OCI-LY7 (cell line): ENCODE results near the gene CEP112.

ENCODE experiments used
- EZH2phosphoT487 ChIP-seq: fragments of 200-600 bp; sonication (generic); IDR thresholded peaks from 2 replicates; pipeline ENCODE4 v1.6.1; 2018; ENCODE audit warnings: low read depth, borderline replicate concordance, mild to moderate bottlenecking, mixed run types, antibody characterized with exemption, low read length, moderate library complexity, mixed read lengths
- TF ChIP-seq, protein P1 (sequence below): fragments of 200-600 bp; sonication (generic); conservative IDR thresholded peaks from 2 replicates; pipeline ENCODE4 v1.5.1; 2014; ENCODE audit warnings: mild to moderate bottlenecking, antibody characterized with exemption, low read length, moderate library complexity, mixed read lengths

DNA sequence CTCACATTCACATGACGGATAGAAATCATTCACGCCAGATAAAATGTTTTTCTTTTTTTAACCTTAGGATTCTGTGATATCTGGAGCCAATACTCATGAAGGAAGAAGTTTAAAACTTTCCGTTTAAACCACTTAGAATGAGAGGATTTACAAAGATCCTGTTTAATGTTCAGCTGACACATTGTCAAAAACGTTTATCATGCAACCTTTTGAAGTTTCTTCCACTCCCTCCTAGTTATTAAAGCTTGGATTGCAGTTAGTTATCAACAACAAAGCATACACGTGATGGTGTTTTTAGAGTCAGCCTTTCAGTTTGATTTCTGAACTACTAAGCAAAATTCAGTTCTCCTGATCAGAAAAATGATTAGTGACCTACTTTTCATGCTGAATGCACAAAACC lies 487.2 kb downstream of the CEP112 start:
- TF ChIP-seq, protein P1, sequence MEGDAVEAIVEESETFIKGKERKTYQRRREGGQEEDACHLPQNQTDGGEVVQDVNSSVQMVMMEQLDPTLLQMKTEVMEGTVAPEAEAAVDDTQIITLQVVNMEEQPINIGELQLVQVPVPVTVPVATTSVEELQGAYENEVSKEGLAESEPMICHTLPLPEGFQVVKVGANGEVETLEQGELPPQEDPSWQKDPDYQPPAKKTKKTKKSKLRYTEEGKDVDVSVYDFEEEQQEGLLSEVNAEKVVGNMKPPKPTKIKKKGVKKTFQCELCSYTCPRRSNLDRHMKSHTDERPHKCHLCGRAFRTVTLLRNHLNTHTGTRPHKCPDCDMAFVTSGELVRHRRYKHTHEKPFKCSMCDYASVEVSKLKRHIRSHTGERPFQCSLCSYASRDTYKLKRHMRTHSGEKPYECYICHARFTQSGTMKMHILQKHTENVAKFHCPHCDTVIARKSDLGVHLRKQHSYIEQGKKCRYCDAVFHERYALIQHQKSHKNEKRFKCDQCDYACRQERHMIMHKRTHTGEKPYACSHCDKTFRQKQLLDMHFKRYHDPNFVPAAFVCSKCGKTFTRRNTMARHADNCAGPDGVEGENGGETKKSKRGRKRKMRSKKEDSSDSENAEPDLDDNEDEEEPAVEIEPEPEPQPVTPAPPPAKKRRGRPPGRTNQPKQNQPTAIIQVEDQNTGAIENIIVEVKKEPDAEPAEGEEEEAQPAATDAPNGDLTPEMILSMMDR: no peak
- TF ChIP-seq EZH2phosphoT487: no peak
